NCI-H524 (cell line): Measurements from ENCODE around the gene OR4C13.
"Not testable (repeated sequence)": the region's sequence is repeated elsewhere in the genome, so short reads cannot be mapped to it uniquely, and the experiment has no call there.

ENCODE experiments used
- DNase-seq, 2 experiments: peaks; one replicate each; lab custom pipeline; 2025; lab: John Stamatoyannopoulos, UW

The OR4C13 gene

GRCh38 chr11:49952091-49952490 is at the start of gene OR4C13:
Gene OR4C13, plus strand, starts transcription at chr11:49952391. Its CDS starts 32 bp downstream, at chr11:49952423.
- DNase-seq = no peak

- DNase-seq = not testable (repeated sequence)
These were observed 40.7 kb upstream of the OR4C13 start for GRCh38 chr11:49911516-49911915.

- DNase-seq = not testable (repeated sequence)
These were observed 3.5 kb upstream of the OR4C13 start for GRCh38 chr11:49948701-49949100.

- not testable (repeated sequence) for DNase-seq
These were observed 21.2 kb downstream of the OR4C13 start for GRCh38 chr11:49973439-49973838.

GRCh38 chr11:49982435-49982834 is 30.2 kb downstream of the OR4C13 start, which contains the start of gene OR4C12:
Gene OR4C12, minus strand, starts transcription at chr11:49982535. Its CDS starts 34 bp downstream, at chr11:49982501.
- not testable (repeated sequence) for DNase-seq

- peak; percentile 54 to 66 for DNase-seq
These were observed 43.4 kb downstream of the OR4C13 start for GRCh38 chr11:49995565-49995964.
